NT2/D1 (cell line): Measurements from ENCODE around the gene MTMR3.

Experiments used
- DNase-seq: peaks from one replicate; pipeline ENCODE4 v3.0.0-alpha.2; 2011; ENCODE audit warnings: low read depth, low spot score
- H3K27me3 ChIP-seq: 2 replicates; pipeline ENCODE4 v1.6.0; 2011; ENCODE audit warnings: mild to moderate bottlenecking; ENCODE audit not compliant: insufficient read length, insufficient read depth
- H3K36me3 ChIP-seq: 2 replicates; pipeline ENCODE4 v1.6.1; 2011; ENCODE audit warnings: mild to moderate bottlenecking, low read length, mixed read lengths; ENCODE audit not compliant: insufficient read depth, insufficient read length
- H3K4me1 ChIP-seq: 2 replicates; pipeline ENCODE4 v1.5.1; 2011; ENCODE audit not compliant: insufficient read depth, insufficient read length
- H3K4me3 ChIP-seq: 2 replicates; pipeline ENCODE4 v1.5.1; 2011; ENCODE audit warnings: low read depth; ENCODE audit not compliant: insufficient read length
- H3K9ac ChIP-seq: 2 replicates; pipeline ENCODE4 v1.6.0; 2011; ENCODE audit warnings: low read depth; ENCODE audit not compliant: insufficient read length
- H3K9me3 ChIP-seq: 2 replicates; pipeline ENCODE4 v1.5.1; 2011; ENCODE audit warnings: mild to moderate bottlenecking, low read length; ENCODE audit not compliant: insufficient read depth
- SUZ12 ChIP-seq: IDR thresholded peaks from 2 replicates; pipeline ENCODE4 v1.6.1; 2011; ENCODE audit not compliant: insufficient read length, insufficient read depth; ENCODE audit errors: extremely low read depth
- YY1 ChIP-seq: IDR thresholded peaks from 2 replicates; pipeline ENCODE4 v1.6.1; 2011; ENCODE audit not compliant: insufficient read length, insufficient read depth
- ZNF274 ChIP-seq: IDR thresholded peaks from 2 replicates; pipeline ENCODE4 v1.6.1; 2011; ENCODE audit warnings: mild to moderate bottlenecking, low read depth, low read length

Gene MTMR3

DNA sequence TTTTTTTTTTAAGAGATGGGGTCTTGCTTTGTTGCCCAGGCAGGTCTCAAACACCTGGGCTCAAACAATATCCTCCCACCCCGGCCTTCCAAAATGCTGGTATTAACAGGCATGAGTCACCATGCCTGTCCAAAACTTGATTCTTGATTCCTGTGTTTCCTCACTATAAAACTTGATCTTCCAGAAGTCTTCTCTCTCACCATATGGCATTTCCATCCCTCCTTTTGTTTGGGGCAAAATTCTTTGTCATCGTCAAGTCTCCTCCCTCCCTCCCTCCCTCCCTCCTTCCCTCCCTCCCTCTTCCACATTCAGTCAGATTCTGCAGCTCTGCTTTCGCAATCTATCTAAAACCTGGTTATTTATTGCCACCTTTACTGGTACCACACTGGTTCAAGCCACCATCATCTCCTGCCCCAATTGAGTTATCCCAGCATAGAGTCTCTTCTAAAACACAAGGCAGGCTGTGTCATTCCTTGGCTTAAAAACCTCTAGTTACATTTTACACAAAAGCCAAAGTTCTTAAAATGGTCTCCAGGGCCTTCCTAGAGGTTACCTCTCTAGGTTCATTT is 132.3 kb downstream of the MTMR3 start:
- no peaks in the 10 kb centered on the region for H3K4me1 ChIP-seq
- TF ChIP-seq SUZ12 (no peak), ZNF274 (no peak), YY1 (no peak)
- no peak overlapping the region for H3K9ac ChIP-seq
- H3K4me3 ChIP-seq: no peak overlapping the region
- DNase-seq: no peak
- H3K9me3 ChIP-seq: no peaks in the 10 kb centered on the region
- peaks cover 70% of the 10 kb centered on the region for H3K36me3 ChIP-seq
- H3K27me3 ChIP-seq: no peaks in the 10 kb centered on the region

DNA sequence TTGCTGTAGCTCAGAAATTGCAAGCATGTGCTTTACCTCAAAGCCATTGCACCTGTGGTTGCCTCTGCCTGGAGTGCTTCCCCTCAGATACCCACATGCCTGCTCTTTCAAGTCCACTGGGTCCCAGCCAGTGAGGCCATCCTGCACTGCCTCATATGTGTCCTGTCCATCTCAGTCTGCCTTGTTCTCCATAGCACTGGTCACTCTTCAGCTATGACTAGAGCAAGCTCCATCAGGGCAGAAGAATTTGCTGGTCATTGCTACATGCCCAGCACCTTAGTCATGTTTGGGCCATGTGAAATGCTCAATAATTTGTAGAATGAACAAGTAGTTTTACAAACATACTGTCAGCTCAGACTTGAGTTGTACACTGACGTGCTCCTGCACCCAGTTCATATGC is 132.9 kb downstream of the MTMR3 start:
- Histone ChIP-seq H3K9me3 (no peaks in the 10 kb centered on the region), H3K4me1 (no peaks in the 10 kb centered on the region), H3K9ac (no peak overlapping the region), H3K27me3 (no peaks in the 10 kb centered on the region), H3K4me3 (no peak overlapping the region), H3K36me3 (peaks cover 71% of the 10 kb centered on the region)
- TF ChIP-seq YY1 (no peak), SUZ12 (no peak), ZNF274 (no peak)
- no peak for DNase-seq

DNA sequence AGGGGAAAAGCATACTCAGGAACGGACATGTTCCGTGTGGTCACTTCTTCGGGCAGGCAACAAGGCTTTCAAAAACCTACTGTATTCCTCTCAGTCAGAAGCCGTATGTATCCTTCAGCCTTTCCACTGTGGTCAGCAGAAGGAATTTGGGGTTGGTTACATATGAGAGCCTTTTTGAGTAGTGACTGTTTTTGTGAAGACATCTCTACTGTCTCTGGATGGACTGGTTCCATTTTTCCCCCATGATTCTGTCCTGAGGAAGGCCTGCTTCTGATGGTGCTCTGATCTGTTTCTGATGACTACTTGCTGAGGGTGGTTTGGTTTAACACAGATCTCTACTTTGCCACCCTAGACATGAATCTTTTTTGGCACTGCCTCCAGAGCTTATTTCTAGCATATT is 133.6 kb downstream of the MTMR3 start:
- H3K36me3 ChIP-seq: peaks cover 76% of the 10 kb centered on the region
- H3K4me1 ChIP-seq: no peaks in the 10 kb centered on the region
- H3K4me3 ChIP-seq: no peak overlapping the region
- no peak for TF ChIP-seq YY1
- no peak for TF ChIP-seq SUZ12
- no peak for TF ChIP-seq ZNF274
- H3K9ac ChIP-seq: no peak overlapping the region
- no peaks in the 10 kb centered on the region for H3K27me3 ChIP-seq
- H3K9me3 ChIP-seq: no peaks in the 10 kb centered on the region
- DNase-seq: no peak

DNA sequence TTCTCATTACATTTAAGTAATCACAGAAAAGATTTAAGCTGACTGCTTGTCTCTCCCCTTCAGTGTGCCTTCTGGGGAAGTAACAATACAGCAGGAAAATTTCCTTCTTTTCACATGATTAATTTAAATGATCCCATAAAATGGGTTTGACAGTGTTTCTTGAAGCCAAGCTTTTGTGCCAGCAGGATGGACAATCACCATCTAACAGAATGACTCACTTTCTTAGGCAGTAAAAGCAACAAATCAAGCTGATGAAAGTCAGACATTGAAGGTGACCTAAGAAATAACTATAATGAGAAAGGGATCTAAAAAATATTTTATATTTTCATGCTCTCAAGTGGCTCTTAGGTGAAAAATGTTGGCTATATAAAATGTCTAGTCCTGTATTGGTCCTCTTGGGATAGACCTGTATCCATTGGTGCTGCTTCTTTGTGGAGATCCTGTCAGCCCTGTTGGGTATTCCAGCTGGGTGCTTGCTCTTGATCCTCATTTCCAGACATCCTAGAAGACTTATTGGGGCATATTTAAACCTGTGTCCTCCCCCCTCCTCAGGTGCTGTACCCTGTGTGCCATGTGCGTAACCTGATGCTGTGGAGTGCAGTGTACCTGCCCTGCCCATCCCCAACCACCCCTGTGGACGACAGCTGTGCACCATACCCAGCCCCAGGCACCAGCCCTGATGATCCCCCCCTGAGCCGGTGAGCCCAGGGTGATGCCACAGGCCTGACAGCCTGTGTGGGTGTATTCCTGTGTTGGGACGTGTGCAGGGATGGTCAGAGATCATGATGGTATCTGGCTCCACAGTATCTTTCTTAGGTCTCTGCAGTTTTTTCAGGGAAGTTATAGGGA is 134.6 kb downstream of the MTMR3 start:
- no peak for TF ChIP-seq ZNF274
- no peak for TF ChIP-seq YY1
- TF ChIP-seq SUZ12: no peak
- Histone ChIP-seq H3K27me3 (no peaks in the 10 kb centered on the region), H3K9me3 (no peaks in the 10 kb centered on the region), H3K4me1 (no peaks in the 10 kb centered on the region), H3K4me3 (no peak overlapping the region), H3K36me3 (peaks cover 79% of the 10 kb centered on the region), H3K9ac (no peak overlapping the region)
- no peak for DNase-seq

DNA sequence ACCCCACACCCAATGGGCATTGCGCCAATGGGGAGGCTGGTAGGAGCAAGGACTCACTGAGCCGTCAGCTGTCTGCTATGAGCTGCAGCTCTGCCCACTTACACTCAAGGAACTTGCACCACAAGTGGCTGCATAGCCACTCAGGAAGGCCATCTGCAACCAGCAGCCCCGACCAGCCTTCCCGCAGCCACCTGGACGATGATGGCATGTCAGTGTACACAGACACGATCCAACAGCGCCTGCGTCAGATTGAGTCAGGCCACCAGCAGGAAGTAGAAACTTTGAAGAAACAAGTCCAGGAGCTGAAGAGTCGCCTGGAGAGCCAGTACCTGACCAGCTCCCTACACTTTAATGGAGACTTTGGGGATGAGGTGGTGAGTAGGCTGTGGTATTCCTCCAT is 137.5 kb downstream of the MTMR3 start:
- H3K4me3 ChIP-seq: no peak overlapping the region
- H3K4me1 ChIP-seq: no peaks in the 10 kb centered on the region
- no peaks in the 10 kb centered on the region for H3K27me3 ChIP-seq
- H3K9me3 ChIP-seq: no peaks in the 10 kb centered on the region
- no peak for DNase-seq
- H3K9ac ChIP-seq: no peak overlapping the region
- no peak for TF ChIP-seq SUZ12
- no peak for TF ChIP-seq ZNF274
- no peak for TF ChIP-seq YY1
- H3K36me3 ChIP-seq: peaks cover 86% of the 10 kb centered on the region

DNA sequence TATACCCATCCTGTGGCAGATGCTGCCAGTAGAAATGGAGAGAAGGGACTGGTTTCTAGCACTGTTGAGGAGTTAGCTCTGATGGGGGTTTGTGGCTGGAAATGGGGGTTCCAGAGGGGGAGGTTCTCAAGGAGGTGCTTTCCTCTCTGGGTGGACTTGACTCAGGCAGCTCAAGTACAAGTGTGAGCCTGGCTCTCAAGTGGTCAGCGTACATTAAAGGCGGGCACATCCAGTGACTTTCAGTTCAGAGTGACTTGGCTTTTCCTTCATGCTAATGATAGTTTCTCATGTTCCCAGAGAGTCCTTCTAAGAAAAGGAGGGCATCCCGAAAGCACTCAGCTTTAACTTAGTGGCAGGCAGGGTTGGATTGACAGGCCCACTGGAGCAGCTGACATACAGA is 138.4 kb downstream of the MTMR3 start:
- Histone ChIP-seq H3K27me3 (no peaks in the 10 kb centered on the region), H3K4me1 (no peaks in the 10 kb centered on the region), H3K4me3 (no peak overlapping the region), H3K9ac (no peak overlapping the region), H3K36me3 (peaks cover 86% of the 10 kb centered on the region), H3K9me3 (no peaks in the 10 kb centered on the region)
- TF ChIP-seq ZNF274 (no peak), YY1 (no peak), SUZ12 (no peak)
- DNase-seq: no peak

DNA sequence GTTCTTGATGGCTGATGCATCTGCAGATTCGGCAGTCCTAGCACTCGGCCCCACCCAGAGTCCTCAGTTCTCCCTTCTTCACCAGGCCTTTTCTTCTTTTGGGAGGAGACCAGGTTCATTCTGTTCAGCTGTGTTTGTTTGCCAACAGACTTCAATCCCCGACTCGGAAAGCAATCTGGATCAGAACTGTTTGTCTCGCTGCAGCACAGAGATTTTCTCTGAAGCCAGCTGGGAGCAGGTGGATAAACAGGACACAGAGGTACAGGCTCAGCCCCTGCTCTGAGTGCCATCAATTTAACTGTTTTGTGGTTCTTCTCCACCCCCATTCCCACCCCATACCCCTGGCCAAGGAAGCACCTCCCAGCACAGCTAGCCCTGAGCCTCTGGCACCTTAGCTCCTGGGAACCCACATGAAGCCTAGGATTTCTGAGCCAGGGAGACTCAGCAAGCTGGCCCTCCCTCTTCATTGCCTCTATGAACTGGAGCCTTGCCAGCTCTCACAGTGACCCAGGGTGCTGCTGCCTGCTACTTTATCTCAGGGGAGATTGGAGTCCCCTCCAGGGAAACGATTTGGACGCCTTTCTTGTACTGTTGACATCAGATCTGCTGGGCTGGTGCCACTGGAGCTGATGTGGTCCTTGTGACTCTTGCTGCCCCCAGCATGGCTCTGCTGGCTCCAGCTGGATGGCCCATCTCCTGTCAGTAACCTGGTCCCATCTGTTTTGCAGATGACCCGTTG is 139.1 kb downstream of the MTMR3 start:
- Histone ChIP-seq H3K9me3 (no peaks in the 10 kb centered on the region), H3K36me3 (peaks cover 85% of the 10 kb centered on the region), H3K4me1 (no peaks in the 10 kb centered on the region), H3K27me3 (no peaks in the 10 kb centered on the region), H3K9ac (no peak overlapping the region), H3K4me3 (no peak overlapping the region)
- no peak for TF ChIP-seq YY1
- TF ChIP-seq SUZ12: no peak
- no peak for TF ChIP-seq ZNF274
- DNase-seq: no peak
